Parathyroid adenoma (tissue), 2 donors: ENCODE measurements around the gene GOLGA2.
A peak's percentile ranks its signal among the peaks of the same experiment; 100 is the strongest.

Experiments used
- H2AFZ ChIP-seq: fragments of 300-600 bp; sonication (generic); one replicate; pipeline ENCODE4 v1.7.0; 2017; ENCODE audit warnings: antibody characterized with exemption, mild to moderate bottlenecking
- H3K27ac ChIP-seq: fragments of 300-600 bp; sonication (generic); one replicate; pipeline ENCODE4 v1.7.0; 2017
- H3K27me3 ChIP-seq: fragments of 300-600 bp; sonication (generic); one replicate; pipeline ENCODE4 v1.7.0; 2017; ENCODE audit warnings: low read length; ENCODE audit not compliant: control insufficient read depth, insufficient read depth
- H3K36me3 ChIP-seq: fragments of 300-600 bp; sonication (generic); one replicate; pipeline ENCODE4 v1.7.0; 2017; ENCODE audit warnings: low read length; ENCODE audit not compliant: control insufficient read depth, insufficient read depth
- H3K4me1 ChIP-seq: fragments of 300-600 bp; sonication (generic); one replicate; pipeline ENCODE4 v1.7.0; 2017; ENCODE audit warnings: control low read depth
- H3K4me2 ChIP-seq: fragments of 300-600 bp; sonication (generic); one replicate; pipeline ENCODE4 v1.7.0; 2017; ENCODE audit warnings: low read length
- H3K4me3 ChIP-seq: fragments of 300-600 bp; sonication (generic); one replicate; pipeline ENCODE4 v1.7.0; 2017; ENCODE audit warnings: low read depth, low read length
- H3K79me2 ChIP-seq: fragments of 300-600 bp; sonication (generic); one replicate; pipeline ENCODE4 v1.7.0; 2017; ENCODE audit warnings: control low read depth
- H3K9ac ChIP-seq: fragments of 300-600 bp; sonication (generic); one replicate; pipeline ENCODE4 v1.7.0; 2017; ENCODE audit warnings: mild to moderate bottlenecking
- H3K9me3 ChIP-seq: fragments of 300-600 bp; sonication (generic); one replicate; pipeline ENCODE4 v1.7.0; 2017; ENCODE audit warnings: low read length; ENCODE audit not compliant: control insufficient read depth
- TF ChIP-seq, protein P1 (sequence below): fragments of 300-600 bp; sonication (generic); IDR thresholded peaks from one replicate; pipeline ENCODE4 v1.7.0; 2017; ENCODE audit warnings: antibody characterized with exemption, mild to moderate bottlenecking
- donor health status: primary hyperparathyroidism.

GOLGA2 gene, protein sequence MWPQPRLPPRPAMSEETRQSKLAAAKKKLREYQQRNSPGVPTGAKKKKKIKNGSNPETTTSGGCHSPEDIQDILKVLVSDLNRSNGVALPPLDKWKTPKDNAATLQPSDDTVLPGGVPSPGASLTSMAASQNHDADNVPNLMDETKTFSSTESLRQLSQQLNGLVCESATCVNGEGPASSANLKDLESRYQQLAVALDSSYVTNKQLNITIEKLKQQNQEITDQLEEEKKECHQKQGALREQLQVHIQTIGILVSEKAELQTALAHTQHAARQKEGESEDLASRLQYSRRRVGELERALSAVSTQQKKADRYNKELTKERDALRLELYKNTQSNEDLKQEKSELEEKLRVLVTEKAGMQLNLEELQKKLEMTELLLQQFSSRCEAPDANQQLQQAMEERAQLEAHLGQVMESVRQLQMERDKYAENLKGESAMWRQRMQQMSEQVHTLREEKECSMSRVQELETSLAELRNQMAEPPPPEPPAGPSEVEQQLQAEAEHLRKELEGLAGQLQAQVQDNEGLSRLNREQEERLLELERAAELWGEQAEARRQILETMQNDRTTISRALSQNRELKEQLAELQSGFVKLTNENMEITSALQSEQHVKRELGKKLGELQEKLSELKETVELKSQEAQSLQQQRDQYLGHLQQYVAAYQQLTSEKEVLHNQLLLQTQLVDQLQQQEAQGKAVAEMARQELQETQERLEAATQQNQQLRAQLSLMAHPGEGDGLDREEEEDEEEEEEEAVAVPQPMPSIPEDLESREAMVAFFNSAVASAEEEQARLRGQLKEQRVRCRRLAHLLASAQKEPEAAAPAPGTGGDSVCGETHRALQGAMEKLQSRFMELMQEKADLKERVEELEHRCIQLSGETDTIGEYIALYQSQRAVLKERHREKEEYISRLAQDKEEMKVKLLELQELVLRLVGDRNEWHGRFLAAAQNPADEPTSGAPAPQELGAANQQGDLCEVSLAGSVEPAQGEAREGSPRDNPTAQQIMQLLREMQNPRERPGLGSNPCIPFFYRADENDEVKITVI

DNA sequence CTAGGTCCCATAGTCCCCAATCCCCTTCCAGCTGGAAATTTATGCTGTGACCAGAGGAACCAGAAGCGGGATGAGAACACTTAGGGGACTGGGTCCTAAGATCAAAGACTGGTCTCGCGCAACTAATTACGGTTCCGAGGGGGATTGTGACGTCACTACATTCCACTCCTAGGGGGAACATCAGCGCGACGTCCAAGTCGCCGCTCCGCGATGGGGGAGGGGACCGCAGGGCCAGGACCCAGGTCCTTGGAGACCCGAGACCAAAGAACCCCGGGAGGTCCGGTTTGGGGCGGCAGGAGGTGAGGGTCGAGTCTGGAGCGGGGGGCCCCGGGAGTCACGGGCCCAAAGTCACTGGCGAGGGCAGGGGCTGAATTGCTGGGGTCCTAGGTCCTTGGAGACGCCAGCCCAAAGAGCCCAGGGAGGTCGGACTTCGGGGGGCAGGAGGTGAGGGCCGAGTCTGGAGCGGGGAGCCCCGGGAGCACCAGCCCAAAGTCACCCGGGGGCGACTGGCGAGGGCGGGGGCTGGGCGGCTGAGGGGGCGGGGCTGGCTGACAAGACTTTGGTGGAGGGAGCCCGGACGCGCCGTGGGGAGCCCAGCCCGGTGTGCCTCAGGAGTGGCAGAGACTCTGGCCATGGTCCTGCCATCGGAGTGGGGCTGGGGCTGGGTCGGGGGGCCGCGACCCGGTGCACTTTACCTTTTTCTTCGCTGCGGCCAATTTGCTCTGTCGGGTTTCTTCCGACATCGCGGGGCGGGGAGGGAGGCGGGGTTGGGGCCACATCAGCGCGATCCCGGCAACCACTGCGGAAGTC is at the start of gene GOLGA2:
GOLGA2 (minus strand) TSS at position 810 of the 810 bp plus-strand sequence; CDS start at position 779, 31 bp downstream.
- H3K9me3 ChIP-seq, result no peaks in the 10 kb centered on the region
- no peaks in the 10 kb centered on the region for H3K36me3 ChIP-seq
- H3K4me1 ChIP-seq, result peaks cover 9% of the 10 kb centered on the region
- peak within 1 kb of the TSS; percentile 96 for H3K4me2 ChIP-seq
- peaks cover 8% of the 10 kb centered on the region for H3K79me2 ChIP-seq
- peak within 1 kb of the TSS; percentile 73 for H2AFZ ChIP-seq
- H3K4me3 ChIP-seq, result peak within 1 kb of the TSS; percentile 92
- TF ChIP-seq, protein P1, sequence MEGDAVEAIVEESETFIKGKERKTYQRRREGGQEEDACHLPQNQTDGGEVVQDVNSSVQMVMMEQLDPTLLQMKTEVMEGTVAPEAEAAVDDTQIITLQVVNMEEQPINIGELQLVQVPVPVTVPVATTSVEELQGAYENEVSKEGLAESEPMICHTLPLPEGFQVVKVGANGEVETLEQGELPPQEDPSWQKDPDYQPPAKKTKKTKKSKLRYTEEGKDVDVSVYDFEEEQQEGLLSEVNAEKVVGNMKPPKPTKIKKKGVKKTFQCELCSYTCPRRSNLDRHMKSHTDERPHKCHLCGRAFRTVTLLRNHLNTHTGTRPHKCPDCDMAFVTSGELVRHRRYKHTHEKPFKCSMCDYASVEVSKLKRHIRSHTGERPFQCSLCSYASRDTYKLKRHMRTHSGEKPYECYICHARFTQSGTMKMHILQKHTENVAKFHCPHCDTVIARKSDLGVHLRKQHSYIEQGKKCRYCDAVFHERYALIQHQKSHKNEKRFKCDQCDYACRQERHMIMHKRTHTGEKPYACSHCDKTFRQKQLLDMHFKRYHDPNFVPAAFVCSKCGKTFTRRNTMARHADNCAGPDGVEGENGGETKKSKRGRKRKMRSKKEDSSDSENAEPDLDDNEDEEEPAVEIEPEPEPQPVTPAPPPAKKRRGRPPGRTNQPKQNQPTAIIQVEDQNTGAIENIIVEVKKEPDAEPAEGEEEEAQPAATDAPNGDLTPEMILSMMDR, result no peak
- H3K9ac ChIP-seq, result peak within 1 kb of the TSS; percentile 63
- H3K27me3 ChIP-seq, result no peaks in the 10 kb centered on the region
- peak within 1 kb of the TSS; percentile 93 for H3K27ac ChIP-seq

DNA sequence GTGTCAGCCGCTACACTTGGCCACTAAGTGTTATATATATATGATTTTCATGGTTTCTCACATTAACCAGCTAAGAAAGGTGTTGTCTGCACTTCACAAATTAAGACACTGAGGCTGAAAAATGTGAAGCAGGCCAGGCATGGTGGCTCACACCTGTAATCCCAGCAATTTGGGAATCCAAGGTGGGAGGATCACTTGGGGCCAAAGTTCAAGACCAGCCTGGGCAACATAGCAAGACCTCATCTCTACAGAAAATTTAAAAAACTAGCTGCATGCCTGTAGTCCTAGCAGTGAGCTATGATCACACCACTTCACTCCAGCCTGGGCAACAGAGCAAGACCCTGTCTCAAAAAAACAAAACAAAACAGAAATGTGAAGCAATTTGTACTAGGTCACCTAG is 48.6 kb upstream of the GOLGA2 start:
- H2AFZ ChIP-seq, result no peak overlapping the region
- H3K9me3 ChIP-seq, result no peaks in the 10 kb centered on the region
- no peak overlapping the region for H3K4me2 ChIP-seq
- H3K4me1 ChIP-seq, result peaks cover 2% of the 10 kb centered on the region
- H3K27ac ChIP-seq, result no peak overlapping the region
- no peak overlapping the region for H3K4me3 ChIP-seq
- H3K27me3 ChIP-seq, result no peaks in the 10 kb centered on the region
- TF ChIP-seq, protein P1, result no peak
- H3K9ac ChIP-seq, result no peak overlapping the region
- H3K79me2 ChIP-seq, result peaks cover 8% of the 10 kb centered on the region
- no peaks in the 10 kb centered on the region for H3K36me3 ChIP-seq

DNA sequence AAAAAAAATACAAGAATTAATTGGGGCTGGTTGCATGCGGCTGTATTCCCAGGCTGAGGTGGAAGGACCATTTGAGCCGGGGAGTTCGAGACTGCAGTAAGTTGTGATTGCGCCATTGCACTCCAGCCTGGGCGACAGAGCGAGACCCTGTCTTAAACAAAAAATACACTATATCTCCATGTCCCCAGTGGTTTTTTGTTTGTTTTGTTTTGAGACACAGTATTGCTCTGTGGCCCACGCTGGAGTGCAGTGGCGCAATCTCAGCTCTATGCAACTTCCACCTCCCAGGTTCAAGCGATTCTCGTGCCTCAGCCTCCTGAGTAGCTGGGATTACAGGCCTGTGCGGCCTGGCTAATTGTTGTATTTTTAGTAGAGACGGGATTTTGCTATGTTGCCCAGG is 48.0 kb upstream of the GOLGA2 start:
- no peaks in the 10 kb centered on the region for H3K36me3 ChIP-seq
- no peak overlapping the region for H3K27ac ChIP-seq
- peaks cover 2% of the 10 kb centered on the region for H3K4me1 ChIP-seq
- peak overlapping the region; percentile 75 for H3K4me2 ChIP-seq
- H3K27me3 ChIP-seq, result no peaks in the 10 kb centered on the region
- no peak overlapping the region for H2AFZ ChIP-seq
- H3K4me3 ChIP-seq, result peak overlapping the region; percentile 98
- H3K9ac ChIP-seq, result no peak overlapping the region
- peaks cover 8% of the 10 kb centered on the region for H3K79me2 ChIP-seq
- TF ChIP-seq, protein P1, result no peak
- no peaks in the 10 kb centered on the region for H3K9me3 ChIP-seq

DNA sequence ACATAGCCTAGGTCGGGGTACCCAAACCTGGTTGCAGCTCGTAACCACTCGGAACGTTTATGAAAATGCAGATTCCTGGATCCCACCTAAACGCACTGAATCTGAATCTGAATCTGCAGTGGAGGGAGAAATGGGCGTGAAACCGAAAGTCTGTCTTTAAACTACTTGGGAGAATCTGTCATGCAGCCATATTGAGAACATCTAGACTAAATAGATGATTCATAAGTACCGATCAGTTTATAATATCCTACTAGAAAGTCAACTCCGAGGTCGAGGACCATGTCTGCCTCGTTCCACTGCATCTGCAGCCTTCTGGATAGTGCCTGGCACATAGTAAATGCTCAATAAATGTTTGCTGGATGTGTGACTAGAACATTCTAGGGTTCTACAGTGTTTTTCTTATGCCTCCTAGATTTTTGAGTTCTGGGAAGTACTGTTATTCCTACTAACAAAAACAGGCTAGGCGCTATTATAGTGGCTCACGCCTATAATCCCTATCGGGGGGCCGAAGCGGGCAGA is 47.5 kb upstream of the GOLGA2 start:
- no peaks in the 10 kb centered on the region for H3K36me3 ChIP-seq
- H3K9me3 ChIP-seq, result no peaks in the 10 kb centered on the region
- peak overlapping the region; percentile 75 for H3K4me2 ChIP-seq

More for the DNA sequence above, 47.5 kb upstream of the GOLGA2 start:
- H3K79me2 ChIP-seq, result peaks cover 8% of the 10 kb centered on the region
- H3K9ac ChIP-seq, result no peak overlapping the region
- no peak overlapping the region for H3K27ac ChIP-seq
- no peaks in the 10 kb centered on the region for H3K27me3 ChIP-seq
- peak overlapping the region; percentile 57 for H2AFZ ChIP-seq
- peak overlapping the region; percentile 98 for H3K4me3 ChIP-seq
- TF ChIP-seq, protein P1, result no peak
- H3K4me1 ChIP-seq, result peaks cover 2% of the 10 kb centered on the region
